HG03064 (cell line): ENCODE results near the gene PIGS.
"Not testable (repeated sequence)": the region's sequence is repeated elsewhere in the genome, so short reads cannot be mapped to it uniquely, and the experiment has no call there.

Experiments used
- ATAC-seq: cut with Tn5 transposase; IDR thresholded peaks from one replicate; pipeline ENCODE4 v1.9.1; 2021; ENCODE audit warnings: low read depth; ENCODE audit not compliant: unreplicated experiment

The PIGS gene

GRCh38 chr17:28579526-28579925 is 8.2 kb upstream of the PIGS start:
- no peak for ATAC-seq

GRCh38 chr17:28578246-28579195 is 7.2 kb upstream of the PIGS start:
- no peak for ATAC-seq

GRCh38 chr17:28577466-28577824 is 6.1 kb upstream of the PIGS start:
- no peak for ATAC-seq

- ATAC-seq: peak; percentile 64
Measured at GRCh38 chr17:28576758-28577465, 5.6 kb upstream of the PIGS start, which contains the start of gene ALDOC. ALDOC (minus strand) TSS chr17:28576895; CDS start chr17:28575532, 1,363 bp downstream.

GRCh38 chr17:28576016-28576415 is 4.7 kb upstream of the PIGS start:
- not testable (repeated sequence) for ATAC-seq

GRCh38 chr17:28575126-28575795 is 3.9 kb upstream of the PIGS start:
- ATAC-seq: no peak

- no peak for ATAC-seq
Measured at GRCh38 chr17:28574526-28574925, 3.2 kb upstream of the PIGS start.

- no peak for ATAC-seq
Measured at GRCh38 chr17:28573966-28574480, 2.7 kb upstream of the PIGS start.

- no peak for ATAC-seq
Measured at GRCh38 chr17:28573521-28573920, 2.2 kb upstream of the PIGS start.

- ATAC-seq: no peak
Measured at GRCh38 chr17:28573040-28573380, 1.7 kb upstream of the PIGS start.

GRCh38 chr17:28572259-28573039 is 1.1 kb upstream of the PIGS start:
- no peak for ATAC-seq

GRCh38 chr17:28570716-28571360 is 486 bp downstream of the PIGS start:
- ATAC-seq: no peak

GRCh38 chr17:28569446-28569845 is 1.9 kb downstream of the PIGS start:
- ATAC-seq: no peak

GRCh38 chr17:28567604-28568003 is 3.7 kb downstream of the PIGS start:
- no peak for ATAC-seq

- ATAC-seq: no peak
Measured at GRCh38 chr17:28563475-28563874, 7.8 kb downstream of the PIGS start.

- no peak for ATAC-seq
Measured at GRCh38 chr17:28555022-28555421, 16.3 kb downstream of the PIGS start.

GRCh38 chr17:28554565-28554964 is 16.8 kb downstream of the PIGS start:
- ATAC-seq: no peak

- no peak for ATAC-seq
Measured at GRCh38 chr17:28553000-28553505, 18.3 kb downstream of the PIGS start.

GRCh38 chr17:28552176-28552999 is 18.9 kb downstream of the PIGS start, which contains the start of gene UNC119:
UNC119 (minus strand) TSS chr17:28552624; CDS start chr17:28552557, 67 bp downstream.
- peak; percentile 56 for ATAC-seq
